Sigmoid colon (tissue), 7 donors: ENCODE measurements around the gene ABCA13. TPM values are rescaled to one million over a fixed set of nuclear protein-coding genes. Genes with fewer than 3 reads are reported as not detected.

Source experiments
- DNase-seq: peaks from one replicate; pipeline ENCODE4 v3.0.0-alpha.2; 2019
- H3K27ac ChIP-seq, 4 donors: fragments of 200-600 bp; sonication (generic); one replicate each; pipeline ENCODE4 v1.5.1; 2016 to 2019; ENCODE audit warnings: mild to moderate bottlenecking in 1 of 4
- H3K27me3 ChIP-seq, 3 donors: fragments of 200-600 bp; sonication (generic); one replicate each; pipeline ENCODE4 v1.5.1; 2019; ENCODE audit warnings: mild to moderate bottlenecking in 1 of 3
- H3K36me3 ChIP-seq, 4 donors: fragments of 200-600 bp; sonication (generic); one replicate each; pipeline ENCODE4 v1.5.1; 2016 to 2019
- H3K4me1 ChIP-seq, 4 donors: fragments of 200-600 bp; sonication (generic); one replicate each; pipeline ENCODE4 v1.5.1; 2017 to 2019
- H3K4me3 ChIP-seq, 4 donors: fragments of 200-600 bp; sonication (generic); one replicate each; pipeline ENCODE4 v1.5.1; 2017 to 2019; ENCODE audit warnings: mild to moderate bottlenecking in 2 of 4, moderate library complexity in 1 of 4
- H3K9me3 ChIP-seq, 4 donors: fragments of 200-600 bp in 3 of 4; sonication (generic) in 3 of 4; one replicate each; pipeline versions ENCODE4 v1.5.1 to v1.6.1; 2013 to 2019
- EP300 ChIP-seq, 4 donors: sonication (generic); formaldehyde crosslinking; IDR thresholded peaks; one replicate each; pipeline ENCODE4 v1.6.1; 2017; ENCODE audit warnings: antibody characterized with exemption in 4 of 4
- POLR2A ChIP-seq, 2 donors: fragments of 450-650 bp; IDR thresholded peaks; one replicate each; pipeline ENCODE4 v1.6.1; 2016; ENCODE audit warnings: antibody characterized with exemption in 2 of 2, mild to moderate bottlenecking in 2 of 2, moderate library complexity in 2 of 2
- POLR2AphosphoS5 ChIP-seq, 4 donors: sonication (generic); formaldehyde crosslinking; IDR thresholded peaks; one replicate each; pipeline ENCODE4 v1.6.1; 2017; ENCODE audit warnings: antibody characterized with exemption in 4 of 4
- WGBS, 2 donors: extraction: QIAGEN DNeasy Blood & Tissue Kit; methylation state at CpG; one replicate each; pipeline ENCODE4 v1.1.7; 2013; 5-methylcytosine and 5-hydroxymethylcytosine counted together
- intact Hi-C: fragments of 100-400 bp; cut with DNase I; formaldehyde crosslinking; loops from one replicate; pipeline ENCODE4 v1.15.1; 2023
- polyA plus RNA-seq, 3 donors: library from polyadenylated mRNA; stranded (reverse); fragments of 200-250 nt; gene quantifications; one replicate each; pipeline ENCODE4 v1.2.3, GENCODE V29; 2013
- total RNA-seq, 4 donors: library from RNA; depleted of rRNA; stranded (reverse); fragments of >200 nt; gene quantifications; one replicate each; pipeline ENCODE4 v1.1.0, GENCODE V29; 2016
- TF ChIP-seq, protein P1 (sequence below), 4 experiments: fragments of 450-650 bp in 3 of 4; fragments of 200-600 bp in 1 of 4; IDR thresholded peaks; one replicate each; pipeline ENCODE4 v1.5.1; 2016 to 2019; ENCODE audit warnings: antibody characterized with exemption in 4 of 4, mild to moderate bottlenecking in 3 of 4, moderate library complexity in 2 of 4
- donor health status: healthy with polysubstance abuse.
- donor health status: Bipolar disorder and iron deficiency.
- donor health status: healthy.

ABCA13 gene
- total and polyA plus RNA-seq, 7 donors = under 0.01 to 0.71 (median 0.14) TPM; not detected in 2

- TF ChIP-seq POLR2AphosphoS5 (IDR thresholded peaks at IDR 0.05) (no peak), EP300 (IDR thresholded peaks at IDR 0.05) (no peak), POLR2A (IDR thresholded peaks at IDR 0.05) (no peak)
- TF ChIP-seq, protein P1, sequence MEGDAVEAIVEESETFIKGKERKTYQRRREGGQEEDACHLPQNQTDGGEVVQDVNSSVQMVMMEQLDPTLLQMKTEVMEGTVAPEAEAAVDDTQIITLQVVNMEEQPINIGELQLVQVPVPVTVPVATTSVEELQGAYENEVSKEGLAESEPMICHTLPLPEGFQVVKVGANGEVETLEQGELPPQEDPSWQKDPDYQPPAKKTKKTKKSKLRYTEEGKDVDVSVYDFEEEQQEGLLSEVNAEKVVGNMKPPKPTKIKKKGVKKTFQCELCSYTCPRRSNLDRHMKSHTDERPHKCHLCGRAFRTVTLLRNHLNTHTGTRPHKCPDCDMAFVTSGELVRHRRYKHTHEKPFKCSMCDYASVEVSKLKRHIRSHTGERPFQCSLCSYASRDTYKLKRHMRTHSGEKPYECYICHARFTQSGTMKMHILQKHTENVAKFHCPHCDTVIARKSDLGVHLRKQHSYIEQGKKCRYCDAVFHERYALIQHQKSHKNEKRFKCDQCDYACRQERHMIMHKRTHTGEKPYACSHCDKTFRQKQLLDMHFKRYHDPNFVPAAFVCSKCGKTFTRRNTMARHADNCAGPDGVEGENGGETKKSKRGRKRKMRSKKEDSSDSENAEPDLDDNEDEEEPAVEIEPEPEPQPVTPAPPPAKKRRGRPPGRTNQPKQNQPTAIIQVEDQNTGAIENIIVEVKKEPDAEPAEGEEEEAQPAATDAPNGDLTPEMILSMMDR (IDR thresholded peaks at IDR 0.05) = no peak
- Histone ChIP-seq H3K9me3 (no peaks in the 10 kb centered on the region), H3K36me3 (no peaks in the 10 kb centered on the region), H3K27ac (no peak overlapping the region), H3K27me3 (no peaks in the 10 kb centered on the region), H3K4me1 (no peaks in the 10 kb centered on the region), H3K4me3 (no peak overlapping the region)
- 75 to 85% methylated on average over 4 of the region's 4 CpGs for WGBS, 2 donors
- DNase-seq = no peak
- intact Hi-C loops = no loop called here
These were observed 80.5 kb downstream of the ABCA13 start for GRCh38 chr7:48251766-48252165.

- 70 to 84% methylated on average over 2 of the region's 2 CpGs for WGBS, 2 donors
- Histone ChIP-seq H3K4me3 (no peak overlapping the region), H3K27ac (no peak overlapping the region)
These were observed 81.7 kb downstream of the ABCA13 start for GRCh38 chr7:48252995-48253394.

DNA sequence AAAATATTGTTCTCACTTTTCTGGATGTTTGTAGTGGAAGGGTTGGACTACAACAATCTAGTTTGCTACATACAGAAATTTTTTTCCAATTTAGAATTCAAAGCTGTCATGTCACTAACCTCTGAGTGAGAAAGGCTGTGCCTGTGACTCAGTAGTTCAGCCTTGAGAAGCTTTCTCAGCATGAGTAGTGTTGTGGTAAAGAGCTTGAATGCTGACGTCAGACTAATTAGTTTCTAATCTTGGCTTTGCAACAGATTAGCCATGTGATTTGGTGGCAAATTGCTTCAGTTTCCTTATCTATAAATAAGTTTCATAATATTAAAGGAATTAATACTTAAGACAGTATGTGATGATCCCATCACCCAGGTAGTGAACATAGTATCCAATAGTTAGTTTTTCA is 83.8 kb downstream of the ABCA13 start:
- DNase-seq = no peak
- Histone ChIP-seq H3K36me3 (no peaks in the 10 kb centered on the region), H3K9me3 (no peaks in the 10 kb centered on the region), H3K27me3 (no peaks in the 10 kb centered on the region), H3K4me1 (no peaks in the 10 kb centered on the region), H3K4me3 (no peak overlapping the region), H3K27ac (no peak overlapping the region)
- WGBS, 2 donors = 56 to 74% methylated on average over 1 of the region's 1 CpG
- TF ChIP-seq, protein P1 (IDR thresholded peaks at IDR 0.05) = no peak
- TF ChIP-seq POLR2A (IDR thresholded peaks at IDR 0.05) (no peak), EP300 (IDR thresholded peaks at IDR 0.05) (no peak), POLR2AphosphoS5 (IDR thresholded peaks at IDR 0.05) (no peak)
- intact Hi-C loops = no loop called here

More at GRCh38 chr7:48252995-48253394, 81.7 kb downstream of the ABCA13 start:
- Histone ChIP-seq H3K9me3 (no peaks in the 10 kb centered on the region), H3K27me3 (no peaks in the 10 kb centered on the region), H3K36me3 (no peaks in the 10 kb centered on the region), H3K4me1 (no peaks in the 10 kb centered on the region)
- TF ChIP-seq POLR2AphosphoS5 (IDR thresholded peaks at IDR 0.05) = no peak
- TF ChIP-seq, protein P1 (IDR thresholded peaks at IDR 0.05) = no peak
- no peak for TF ChIP-seq EP300 (IDR thresholded peaks at IDR 0.05)
- TF ChIP-seq POLR2A (IDR thresholded peaks at IDR 0.05) = no peak
- intact Hi-C loops = no loop called here
- no peak for DNase-seq

DNA sequence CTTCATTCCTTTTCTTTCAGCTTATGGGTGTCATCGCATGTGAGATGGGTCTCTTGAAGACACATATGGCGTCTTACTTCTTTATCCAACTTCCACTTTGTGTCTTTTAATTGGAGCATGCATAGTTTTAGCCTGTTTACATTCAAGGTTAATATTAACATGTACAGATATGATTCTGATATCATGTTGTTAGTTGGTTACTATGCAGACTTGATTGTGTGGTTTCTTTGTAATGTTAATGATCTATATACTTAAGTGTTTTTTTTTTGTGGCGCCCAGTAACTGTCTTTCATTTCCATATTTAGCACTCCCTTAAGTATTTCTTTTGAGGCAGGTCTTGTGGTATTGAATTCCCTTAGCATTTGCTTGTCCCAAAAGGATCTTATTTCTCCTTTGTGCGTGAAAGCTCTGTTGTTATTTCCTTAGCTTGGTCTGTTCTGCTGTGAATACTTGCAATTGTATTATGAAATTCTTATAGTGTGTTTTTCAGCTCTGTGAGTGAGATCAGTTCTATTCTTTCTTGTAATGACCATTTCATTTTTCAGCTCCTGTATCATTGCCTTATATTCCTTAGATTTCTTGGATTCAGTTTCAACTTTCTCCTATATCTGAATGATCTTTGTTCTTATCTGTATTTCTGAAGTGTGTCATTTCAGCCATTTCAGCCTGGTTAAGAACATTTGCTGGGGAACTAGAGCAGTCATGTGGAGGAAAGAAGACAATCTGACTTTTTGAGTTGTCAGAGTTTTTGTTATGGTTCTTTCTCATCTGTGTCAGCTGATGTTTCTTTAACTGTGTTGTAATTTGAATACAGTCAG is 88.4 kb downstream of the ABCA13 start:
- H3K27me3 ChIP-seq = no peaks in the 10 kb centered on the region
- no peaks in the 10 kb centered on the region for H3K4me1 ChIP-seq
- H3K9me3 ChIP-seq = no peaks in the 10 kb centered on the region
- WGBS, 2 donors = 76 to 88% methylated on average over 4 of the region's 4 CpGs
- H3K36me3 ChIP-seq = no peaks in the 10 kb centered on the region
- no peak for DNase-seq
- TF ChIP-seq POLR2A (IDR thresholded peaks at IDR 0.05) (no peak), EP300 (IDR thresholded peaks at IDR 0.05) (no peak), POLR2AphosphoS5 (IDR thresholded peaks at IDR 0.05) (no peak)
- TF ChIP-seq, protein P1 (IDR thresholded peaks at IDR 0.05) = no peak
- H3K4me3 ChIP-seq = no peak overlapping the region
- intact Hi-C loops = no loop called here
- H3K27ac ChIP-seq = no peak overlapping the region
